Measurements from ENCODE around the gene DBP.

DNA sequence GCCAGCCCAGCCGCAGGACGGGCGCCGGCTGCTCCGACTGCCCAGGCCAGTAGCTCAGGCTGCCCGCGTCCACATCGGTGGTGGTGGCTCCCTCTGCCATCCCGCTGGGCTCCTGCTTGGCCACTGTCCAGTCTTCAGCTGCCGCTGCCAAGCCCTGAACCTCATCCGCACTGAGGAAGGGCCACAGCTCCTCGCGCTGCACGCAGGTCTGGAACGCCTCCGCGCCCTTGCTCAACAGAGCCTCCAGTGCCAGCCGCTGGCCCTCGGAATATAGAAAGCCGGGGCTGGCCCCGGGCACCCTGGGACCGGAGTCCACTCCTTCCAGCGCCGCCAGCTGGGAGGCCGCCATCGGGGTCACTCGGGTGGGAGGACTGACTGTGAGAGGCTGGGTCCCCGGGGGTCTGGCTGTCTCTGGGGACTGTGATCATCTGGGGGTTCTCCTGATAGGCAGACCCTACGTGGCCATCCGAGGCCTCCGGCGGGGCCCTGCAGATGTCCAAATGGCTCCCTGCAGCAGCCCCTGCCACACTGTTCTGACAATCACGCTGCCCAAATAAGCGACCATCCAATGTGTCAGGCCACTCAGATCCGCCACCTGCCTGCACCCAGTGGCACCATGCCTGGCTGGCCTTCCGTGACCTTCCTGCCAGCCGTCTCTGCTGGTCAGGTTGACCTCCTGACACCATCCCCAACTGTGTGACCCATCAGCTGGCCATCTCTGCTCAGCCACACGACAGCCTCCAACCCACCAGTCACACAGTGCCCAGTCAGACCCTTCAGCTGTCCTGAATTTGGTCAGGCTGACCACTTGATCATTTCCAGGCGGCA is 23.9 kb downstream of the DBP start:
- TF ChIP-seq, protein P1, sequence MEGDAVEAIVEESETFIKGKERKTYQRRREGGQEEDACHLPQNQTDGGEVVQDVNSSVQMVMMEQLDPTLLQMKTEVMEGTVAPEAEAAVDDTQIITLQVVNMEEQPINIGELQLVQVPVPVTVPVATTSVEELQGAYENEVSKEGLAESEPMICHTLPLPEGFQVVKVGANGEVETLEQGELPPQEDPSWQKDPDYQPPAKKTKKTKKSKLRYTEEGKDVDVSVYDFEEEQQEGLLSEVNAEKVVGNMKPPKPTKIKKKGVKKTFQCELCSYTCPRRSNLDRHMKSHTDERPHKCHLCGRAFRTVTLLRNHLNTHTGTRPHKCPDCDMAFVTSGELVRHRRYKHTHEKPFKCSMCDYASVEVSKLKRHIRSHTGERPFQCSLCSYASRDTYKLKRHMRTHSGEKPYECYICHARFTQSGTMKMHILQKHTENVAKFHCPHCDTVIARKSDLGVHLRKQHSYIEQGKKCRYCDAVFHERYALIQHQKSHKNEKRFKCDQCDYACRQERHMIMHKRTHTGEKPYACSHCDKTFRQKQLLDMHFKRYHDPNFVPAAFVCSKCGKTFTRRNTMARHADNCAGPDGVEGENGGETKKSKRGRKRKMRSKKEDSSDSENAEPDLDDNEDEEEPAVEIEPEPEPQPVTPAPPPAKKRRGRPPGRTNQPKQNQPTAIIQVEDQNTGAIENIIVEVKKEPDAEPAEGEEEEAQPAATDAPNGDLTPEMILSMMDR (IDR thresholded peaks at IDR 0.05): no peak
- TF ChIP-seq EP300 (IDR thresholded peaks at IDR 0.05): no peak

Data from ovary (tissue), 3 donors.